ENCODE data around the gene TXNRD1.

DNA sequence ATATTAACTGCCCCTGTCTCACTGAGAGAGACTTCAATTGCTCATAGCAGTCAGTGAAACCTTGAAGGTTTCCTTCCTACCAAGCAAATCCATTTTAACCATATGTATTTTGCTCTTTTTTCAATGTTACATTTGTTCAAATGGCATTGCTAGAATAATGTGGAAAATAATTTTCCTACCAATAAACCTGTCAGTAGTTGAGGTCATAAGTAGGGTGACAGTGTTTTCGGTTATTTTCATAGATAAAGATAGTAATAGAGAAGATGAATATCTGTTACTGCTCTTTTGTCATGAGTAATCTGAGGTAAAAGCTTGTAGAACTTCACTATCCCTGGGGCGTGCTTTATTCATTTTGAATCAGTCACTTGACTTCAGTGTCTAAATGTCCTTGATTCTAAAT, 120.5 kb downstream of the TXNRD1 start:
- TF ChIP-seq, protein P1, sequence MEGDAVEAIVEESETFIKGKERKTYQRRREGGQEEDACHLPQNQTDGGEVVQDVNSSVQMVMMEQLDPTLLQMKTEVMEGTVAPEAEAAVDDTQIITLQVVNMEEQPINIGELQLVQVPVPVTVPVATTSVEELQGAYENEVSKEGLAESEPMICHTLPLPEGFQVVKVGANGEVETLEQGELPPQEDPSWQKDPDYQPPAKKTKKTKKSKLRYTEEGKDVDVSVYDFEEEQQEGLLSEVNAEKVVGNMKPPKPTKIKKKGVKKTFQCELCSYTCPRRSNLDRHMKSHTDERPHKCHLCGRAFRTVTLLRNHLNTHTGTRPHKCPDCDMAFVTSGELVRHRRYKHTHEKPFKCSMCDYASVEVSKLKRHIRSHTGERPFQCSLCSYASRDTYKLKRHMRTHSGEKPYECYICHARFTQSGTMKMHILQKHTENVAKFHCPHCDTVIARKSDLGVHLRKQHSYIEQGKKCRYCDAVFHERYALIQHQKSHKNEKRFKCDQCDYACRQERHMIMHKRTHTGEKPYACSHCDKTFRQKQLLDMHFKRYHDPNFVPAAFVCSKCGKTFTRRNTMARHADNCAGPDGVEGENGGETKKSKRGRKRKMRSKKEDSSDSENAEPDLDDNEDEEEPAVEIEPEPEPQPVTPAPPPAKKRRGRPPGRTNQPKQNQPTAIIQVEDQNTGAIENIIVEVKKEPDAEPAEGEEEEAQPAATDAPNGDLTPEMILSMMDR (IDR thresholded peaks at IDR 0.05): no peak
- TF ChIP-seq POLR2A (IDR thresholded peaks at IDR 0.05): no peak
